HEK293 (cell line): ENCODE results near the gene SMARCD1.
A peak's percentile ranks its signal among the peaks of the same experiment; 100 is the strongest.

Source experiments
- CTCF ChIA-PET: fragments of 350-600 bp; formaldehyde crosslinking; extraction: SDS; loops from one replicate; lab custom pipeline; 2021; ENCODE audit warnings: antibody characterized with exemption; lab: Yijun Ruan, JAX
- POLR2A ChIA-PET: fragments of 300-600 bp; formaldehyde crosslinking; extraction: SDS; loops from one replicate; lab custom pipeline; 2020; ENCODE audit warnings: antibody characterized with exemption, inconsistent platforms; lab: Yijun Ruan, JAX
- H3K27ac ChIP-seq: fragments of 200-500 bp; sonication (Bioruptor generic); 2 replicates; pipeline ENCODE4 v1.5.1; 2014; ENCODE audit warnings: low read depth, low read length, control low read depth, inconsistent platforms; ENCODE audit errors: extremely low read depth
- H3K36me3 ChIP-seq, 2 experiments: fragments of 200-500 bp in 1 of 2; sonication (Bioruptor generic) in 1 of 2; 1 replicate in 1 of 2; 2 replicates in 1 of 2; pipeline ENCODE4 v1.5.1; 2014 to 2017; ENCODE audit warnings: inconsistent platforms in 2 of 2, low read length in 2 of 2; ENCODE audit not compliant: control insufficient read depth in 2 of 2, insufficient read depth in 1 of 2
- H3K4me1 ChIP-seq: fragments of 200-500 bp; sonication (Bioruptor generic); 2 replicates; pipeline ENCODE4 v1.5.1; 2014; ENCODE audit warnings: mild to moderate bottlenecking, low read length, inconsistent platforms; ENCODE audit not compliant: control insufficient read depth, insufficient read depth
- H3K4me3 ChIP-seq: 2 replicates; pipeline ENCODE4 v1.5.1; 2011; ENCODE audit warnings: low read depth, mild to moderate bottlenecking, control low read depth, low read length, moderate library complexity
- H3K9me3 ChIP-seq: fragments of 200-500 bp; sonication (Bioruptor generic); 2 replicates; pipeline ENCODE4 v1.5.1; 2014; ENCODE audit warnings: low read depth, low read length, inconsistent platforms; ENCODE audit not compliant: control insufficient read depth, insufficient read depth
- CTCF ChIP-seq: fragments of 450-650 bp; formaldehyde crosslinking; IDR thresholded peaks from 2 replicates; pipeline ENCODE4 v1.5.1; 2016; ENCODE audit warnings: missing biosample characterization, missing genetic modification characterization
- OSR2 ChIP-seq: fragments of 450-650 bp; formaldehyde crosslinking; IDR thresholded peaks from 2 replicates; pipeline ENCODE4 v1.5.1; 2016; ENCODE audit warnings: missing biosample characterization, missing genetic modification characterization
- SCRT2 ChIP-seq: fragments of 450-650 bp; formaldehyde crosslinking; IDR thresholded peaks from 2 replicates; pipeline ENCODE4 v1.5.1; 2016; ENCODE audit warnings: missing biosample characterization, missing genetic modification characterization
- SETDB1 ChIP-seq: IDR thresholded peaks from one replicate; pipeline ENCODE4 v1.6.1; 2017; ENCODE audit warnings: mild to moderate bottlenecking, low read length, moderate library complexity, mixed read lengths; ENCODE audit not compliant: insufficient read length
- SP3 ChIP-seq: fragments of 450-650 bp; formaldehyde crosslinking; IDR thresholded peaks from 2 replicates; pipeline ENCODE4 v1.5.1; 2016; ENCODE audit warnings: missing biosample characterization, missing genetic modification characterization
- ZBTB10 ChIP-seq: fragments of 450-650 bp; formaldehyde crosslinking; IDR thresholded peaks from 2 replicates; pipeline ENCODE4 v1.5.1; 2016; ENCODE audit warnings: missing biosample characterization, missing genetic modification characterization
- ZBTB11 ChIP-seq: fragments of 450-650 bp; formaldehyde crosslinking; conservative IDR thresholded peaks from 2 replicates; pipeline ENCODE4 v1.5.1; 2016; ENCODE audit warnings: low read depth, missing biosample characterization, missing genetic modification characterization
- ZEB2 ChIP-seq: fragments of 450-650 bp; formaldehyde crosslinking; IDR thresholded peaks from 2 replicates; pipeline ENCODE4 v1.5.1; 2016; ENCODE audit warnings: missing biosample characterization, missing genetic modification characterization
- ZFP41 ChIP-seq: fragments of 450-650 bp; formaldehyde crosslinking; IDR thresholded peaks from 2 replicates; pipeline ENCODE4 v1.5.1; 2016; ENCODE audit warnings: missing biosample characterization, missing genetic modification characterization, borderline replicate concordance
- ZNF112 ChIP-seq: fragments of 450-650 bp; formaldehyde crosslinking; IDR thresholded peaks from 2 replicates; pipeline ENCODE4 v1.5.0; 2017; ENCODE audit warnings: missing biosample characterization, missing genetic modification characterization
- ZNF140 ChIP-seq: fragments of 450-650 bp; formaldehyde crosslinking; IDR thresholded peaks from 2 replicates; pipeline ENCODE4 v1.5.1; 2016; ENCODE audit warnings: missing biosample characterization, missing genetic modification characterization
- ZNF148 ChIP-seq: fragments of 450-650 bp; formaldehyde crosslinking; IDR thresholded peaks from 2 replicates; pipeline ENCODE4 v1.5.0; 2017; ENCODE audit warnings: missing biosample characterization, missing genetic modification characterization, borderline replicate concordance
- ZNF202 ChIP-seq: fragments of 450-650 bp; formaldehyde crosslinking; IDR thresholded peaks from 2 replicates; pipeline ENCODE4 v1.5.1; 2016; ENCODE audit warnings: missing biosample characterization, missing genetic modification characterization, borderline replicate concordance
- ZNF274 ChIP-seq, 2 experiments: fragments of 200-500 bp in 1 of 2; fragments of 450-650 bp in 1 of 2; sonication (Bioruptor generic) in 1 of 2; formaldehyde crosslinking in 1 of 2; IDR thresholded peaks; 2 replicates each; pipeline versions ENCODE4 v1.5.1 to v1.6.1; 2014 to 2016; ENCODE audit warnings: borderline replicate concordance in 1 of 2, inconsistent platforms in 1 of 2, low read length in 1 of 2, missing biosample characterization in 1 of 2, missing genetic modification characterization in 1 of 2
- ZNF292 ChIP-seq: fragments of 450-650 bp; formaldehyde crosslinking; IDR thresholded peaks from 2 replicates; pipeline ENCODE4 v1.5.1; 2016; ENCODE audit warnings: low read depth, missing biosample characterization, missing genetic modification characterization, borderline replicate concordance
- ZNF391 ChIP-seq: fragments of 450-650 bp; formaldehyde crosslinking; IDR thresholded peaks from 2 replicates; pipeline ENCODE4 v1.5.1; 2016; ENCODE audit warnings: low read depth, missing biosample characterization, missing genetic modification characterization, borderline replicate concordance
- ZNF426 ChIP-seq: fragments of 450-650 bp; formaldehyde crosslinking; IDR thresholded peaks from 2 replicates; pipeline ENCODE4 v1.5.1; 2017; ENCODE audit warnings: missing biosample characterization, missing genetic modification characterization, mild to moderate bottlenecking, inconsistent platforms, moderate library complexity
- ZNF501 ChIP-seq: fragments of 450-650 bp; formaldehyde crosslinking; IDR thresholded peaks from 2 replicates; pipeline ENCODE4 v1.5.1; 2016; ENCODE audit warnings: missing biosample characterization, missing genetic modification characterization
- ZNF544 ChIP-seq: fragments of 450-650 bp; formaldehyde crosslinking; IDR thresholded peaks from 2 replicates; pipeline ENCODE4 v1.5.0; 2017; ENCODE audit warnings: missing biosample characterization, missing genetic modification characterization
- ZNF549 ChIP-seq: fragments of 450-650 bp; IDR thresholded peaks from 2 replicates; pipeline ENCODE4 v1.5.1; 2018; ENCODE audit warnings: missing biosample characterization, missing genetic modification characterization, mild to moderate bottlenecking, inconsistent platforms, moderate library complexity
- ZNF621 ChIP-seq: fragments of 450-650 bp; formaldehyde crosslinking; IDR thresholded peaks from 2 replicates; pipeline ENCODE4 v1.5.1; 2017; ENCODE audit warnings: missing biosample characterization, missing genetic modification characterization
- ZNF670 ChIP-seq: fragments of 450-650 bp; formaldehyde crosslinking; IDR thresholded peaks from 2 replicates; pipeline ENCODE4 v1.5.1; 2016; ENCODE audit warnings: missing biosample characterization, missing genetic modification characterization, low read depth
- ZNF701 ChIP-seq: fragments of 450-650 bp; formaldehyde crosslinking; IDR thresholded peaks from 2 replicates; pipeline ENCODE4 v1.5.1; 2016; ENCODE audit warnings: missing biosample characterization, missing genetic modification characterization
- ZNF76 ChIP-seq: fragments of 450-650 bp; formaldehyde crosslinking; IDR thresholded peaks from 2 replicates; pipeline ENCODE4; 2016; ENCODE audit warnings: low read depth, missing biosample characterization, missing genetic modification characterization, borderline replicate concordance
- ZNF776 ChIP-seq: fragments of 450-650 bp; formaldehyde crosslinking; IDR thresholded peaks from 2 replicates; pipeline ENCODE4 v1.5.0; 2017; ENCODE audit warnings: missing biosample characterization, missing genetic modification characterization, borderline replicate concordance
- ZSCAN4 ChIP-seq: fragments of 450-650 bp; formaldehyde crosslinking; IDR thresholded peaks from 2 replicates; pipeline ENCODE4 v1.5.1; 2017; ENCODE audit warnings: missing biosample characterization, missing genetic modification characterization

Gene SMARCD1

GRCh38 chr12:50123203-50123602 is 38.1 kb downstream of the SMARCD1 start (continued):
- TF ChIP-seq ZBTB11, result no peak
- no peak for TF ChIP-seq ZNF112
- TF ChIP-seq ZNF292 (tag by site-specific recombination), result no peak
- no peak for TF ChIP-seq ZNF544 (tag by site-specific recombination)
- no peak for TF ChIP-seq ZNF274 (IDR thresholded peaks at IDR 0.05; ENCODE audit: low read length)
- TF ChIP-seq ZNF274 (tag by site-specific recombination; IDR thresholded peaks at IDR 0.05; ENCODE audit: borderline replicate concordance), result no peak
- no peak for TF ChIP-seq ZNF202
- no peak for TF ChIP-seq ZNF426
- TF ChIP-seq ZSCAN4 (tag by site-specific recombination), result no peak
- no peak for TF ChIP-seq ZNF670 (tag by site-specific recombination)
- TF ChIP-seq SP3, result no peak
- no peak for TF ChIP-seq ZNF140 (tag by site-specific recombination)
- TF ChIP-seq ZNF501, result no peak
- TF ChIP-seq, all 188 proteins: peak for 0

- peaks cover 35 to 61% of the 10 kb centered on the region in 2 experiments for H3K36me3 ChIP-seq
- POLR2A ChIA-PET, result interaction anchor here (0.7 to 3.6 kb wide), 3 partner anchors 15 to 236 kb away, joined by 6 to 19 read pairs (median 6); partner anchors contain the start of gene COX14
- no peak overlapping the region for H3K4me3 ChIP-seq
- CTCF ChIA-PET, result interaction anchor here (0.6 to 1.4 kb wide), 2 partner anchors 53 to 82 kb away, joined by 3 read pairs; no protein-coding TSS in a partner anchor
- no peak overlapping the region for H3K27ac ChIP-seq
- no peaks in the 10 kb centered on the region for H3K4me1 ChIP-seq
- no peaks in the 10 kb centered on the region for H3K9me3 ChIP-seq
- TF ChIP-seq ZNF202 (no peak), SCRT2 (0 out of 2 replicates have a peak, but pooled peaks have one; percentile 15), ZFP41 (no peak), ZEB2 (tag by site-specific recombination) (no peak), ZNF776 (tag by site-specific recombination) (no peak), ZNF76 (no peak), CTCF (no peak), ZNF391 (tag by site-specific recombination) (no peak), ZNF148 (tag by site-specific recombination) (no peak), ZBTB10 (no peak), SETDB1 (no peak), ZNF549 (tag by site-specific recombination) (no peak), ZNF621 (no peak), OSR2 (peak; percentile 32; the same call in 1 of the 2 replicates), ZNF701 (no peak)
Observed at GRCh38 chr12:50127546-50127945, 42.4 kb downstream of the SMARCD1 start.
